Effector CD4-positive, alpha-beta T cell (primary cell): ENCODE measurements around the gene SST.
"Not testable (repeated sequence)": the region's sequence is repeated elsewhere in the genome, so short reads cannot be mapped to it uniquely, and the experiment has no call there.

Experiments used
- DNase-seq: peaks from one replicate; pipeline ENCODE4 v3.0.0-alpha.2; 2020

The SST gene

DNA sequence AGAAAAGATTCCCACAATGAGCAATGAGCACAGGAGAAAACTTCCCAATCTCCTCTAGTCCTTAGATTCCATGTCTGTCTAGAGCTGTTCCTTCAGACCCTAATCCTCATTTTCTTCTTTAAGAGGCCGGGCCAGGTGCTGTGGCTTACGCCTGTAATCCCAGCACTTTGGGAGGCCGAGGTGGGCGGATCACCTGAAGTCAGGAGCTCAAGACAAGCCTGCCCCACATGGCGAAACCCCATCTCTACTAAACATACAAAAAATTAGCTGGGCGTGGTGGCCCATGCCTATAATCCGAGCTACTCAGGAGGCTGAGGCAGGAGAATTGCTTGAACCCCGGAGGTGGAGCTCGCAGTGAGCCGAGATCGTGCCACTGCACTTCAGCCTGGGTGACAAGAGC is 11.6 kb upstream of the SST start:
- DNase-seq = not testable (repeated sequence)

DNA sequence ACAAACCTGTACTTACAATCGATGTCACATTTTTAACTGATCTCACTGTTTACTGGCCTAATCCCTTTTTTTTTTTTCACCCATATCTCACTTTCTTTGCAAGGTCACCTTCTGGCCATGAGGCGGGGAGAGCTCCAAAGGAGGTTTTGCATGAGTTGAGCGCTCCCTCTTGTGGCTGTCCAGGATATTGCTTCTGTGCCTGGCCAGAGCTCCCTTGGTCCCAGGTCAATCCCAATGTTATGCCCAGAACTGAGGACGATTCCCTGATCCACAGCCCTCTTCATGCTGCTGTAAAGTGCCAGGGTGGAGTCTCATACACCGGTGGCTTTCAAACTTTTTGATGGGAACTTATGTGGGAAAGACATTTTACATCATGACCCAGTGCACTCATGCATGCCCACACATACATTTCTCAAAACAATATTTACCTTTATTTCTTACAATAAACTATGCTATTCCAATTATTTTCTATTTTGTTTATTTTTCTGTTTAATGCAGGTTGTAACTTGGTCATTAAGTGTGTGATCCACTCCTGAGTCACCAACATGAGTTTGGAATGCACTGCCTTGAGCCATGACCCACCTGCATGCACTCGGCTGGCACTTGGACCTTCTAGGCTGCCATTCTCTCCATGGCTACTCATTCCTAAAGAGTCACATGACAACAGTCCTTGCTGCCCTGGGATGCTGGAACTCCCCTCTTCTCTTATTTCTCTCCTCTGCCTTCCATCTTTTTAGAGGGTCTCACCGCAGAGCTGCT is 9.6 kb upstream of the SST start:
- peak; percentile 53 for DNase-seq

- DNase-seq = no peak
Measured at GRCh38 chr3:187678726-187679268, 8.6 kb upstream of the SST start.

DNA sequence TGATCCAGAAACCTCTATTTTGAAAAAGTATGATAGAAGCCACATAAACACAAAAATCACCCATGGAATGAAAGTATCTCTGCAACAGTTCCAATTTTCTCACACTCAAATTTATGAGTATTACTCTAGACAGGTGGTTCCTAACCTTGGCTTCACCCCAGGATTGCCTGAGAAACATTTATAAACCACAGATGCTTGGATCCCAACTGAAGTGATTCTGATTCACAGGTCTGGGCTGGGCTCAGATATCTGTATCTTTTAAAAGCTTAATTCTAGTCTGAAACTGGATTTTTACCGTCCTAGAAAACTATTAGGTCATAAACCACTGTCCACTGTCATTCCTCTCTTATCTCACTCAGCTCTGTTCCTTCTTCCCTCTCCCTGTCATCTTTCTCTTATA is 7.4 kb upstream of the SST start:
- no peak for DNase-seq

- no peak for DNase-seq
Measured at GRCh38 chr3:187673012-187673411, 2.8 kb upstream of the SST start.

DNA sequence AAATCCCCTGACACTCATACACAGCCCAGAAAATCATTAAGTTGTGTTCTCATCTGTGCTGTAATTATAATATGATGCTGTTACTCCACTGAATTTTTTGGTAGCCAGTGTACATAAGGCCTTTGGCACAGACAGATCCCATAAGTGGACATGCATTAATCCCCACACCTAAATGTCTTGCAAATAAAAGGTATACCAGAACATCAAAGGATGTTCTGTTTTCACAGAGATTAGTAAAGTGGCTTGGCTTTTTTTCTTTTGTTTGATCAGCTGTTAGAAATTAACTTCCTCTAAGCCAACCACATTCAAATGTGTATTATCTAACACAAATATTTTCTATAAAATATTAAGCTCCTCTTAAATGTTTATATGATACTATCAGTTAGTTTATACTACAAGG is 2.7 kb downstream of the SST start:
- no peak for DNase-seq

- no peak for DNase-seq
Measured at GRCh38 chr3:187665764-187666402, 4.3 kb downstream of the SST start.

GRCh38 chr3:187665010-187665409 is 5.2 kb downstream of the SST start:
- no peak for DNase-seq

GRCh38 chr3:187662848-187663409 is 7.3 kb downstream of the SST start:
- no peak for DNase-seq

GRCh38 chr3:187661267-187661666 is 8.9 kb downstream of the SST start:
- DNase-seq = no peak

GRCh38 chr3:187651282-187651681 is 18.9 kb downstream of the SST start:
- no peak for DNase-seq

- DNase-seq = no peak
Measured at GRCh38 chr3:187648177-187648576, 22.0 kb downstream of the SST start.

GRCh38 chr3:187646906-187647660 is 23.1 kb downstream of the SST start:
- no peak for DNase-seq

- DNase-seq = not testable (repeated sequence)
Measured at GRCh38 chr3:187645379-187645778, 24.8 kb downstream of the SST start.

- no peak for DNase-seq
Measured at GRCh38 chr3:187642861-187643260, 27.3 kb downstream of the SST start.

DNA sequence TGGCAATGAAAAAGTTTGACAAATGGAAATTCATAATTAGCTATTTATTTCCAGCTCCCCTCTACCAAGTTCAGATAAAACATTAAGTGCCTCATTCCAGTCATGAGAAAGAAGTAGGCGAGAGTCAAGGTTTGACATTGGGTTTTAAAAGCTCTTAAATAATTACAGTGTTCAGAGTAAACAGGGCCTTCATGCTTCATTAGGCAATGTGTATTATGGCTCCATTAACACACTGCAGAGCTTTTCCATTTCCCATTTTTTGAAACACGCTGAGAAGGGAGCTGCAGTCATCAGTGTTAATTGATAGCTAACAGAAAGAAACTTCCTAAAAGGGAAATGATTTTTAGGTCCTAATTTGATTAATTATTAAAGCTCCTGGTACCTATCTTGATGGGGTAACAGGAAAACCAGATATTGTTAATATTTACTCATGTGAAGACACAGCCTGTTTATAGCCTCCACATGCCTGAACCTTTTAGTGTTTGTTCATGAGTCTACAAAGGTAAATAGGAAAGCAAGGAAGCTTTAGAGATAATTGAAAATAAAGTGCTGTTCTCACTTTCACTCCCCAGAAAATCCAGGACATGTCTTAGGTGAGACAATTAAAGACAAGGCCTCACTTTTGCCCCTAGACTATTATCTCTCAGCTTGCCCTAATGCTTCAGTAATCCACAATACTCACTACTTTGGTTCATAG is 28.7 kb downstream of the SST start:
- no peak for DNase-seq

GRCh38 chr3:187640569-187641059 is 29.6 kb downstream of the SST start:
- no peak for DNase-seq

DNA sequence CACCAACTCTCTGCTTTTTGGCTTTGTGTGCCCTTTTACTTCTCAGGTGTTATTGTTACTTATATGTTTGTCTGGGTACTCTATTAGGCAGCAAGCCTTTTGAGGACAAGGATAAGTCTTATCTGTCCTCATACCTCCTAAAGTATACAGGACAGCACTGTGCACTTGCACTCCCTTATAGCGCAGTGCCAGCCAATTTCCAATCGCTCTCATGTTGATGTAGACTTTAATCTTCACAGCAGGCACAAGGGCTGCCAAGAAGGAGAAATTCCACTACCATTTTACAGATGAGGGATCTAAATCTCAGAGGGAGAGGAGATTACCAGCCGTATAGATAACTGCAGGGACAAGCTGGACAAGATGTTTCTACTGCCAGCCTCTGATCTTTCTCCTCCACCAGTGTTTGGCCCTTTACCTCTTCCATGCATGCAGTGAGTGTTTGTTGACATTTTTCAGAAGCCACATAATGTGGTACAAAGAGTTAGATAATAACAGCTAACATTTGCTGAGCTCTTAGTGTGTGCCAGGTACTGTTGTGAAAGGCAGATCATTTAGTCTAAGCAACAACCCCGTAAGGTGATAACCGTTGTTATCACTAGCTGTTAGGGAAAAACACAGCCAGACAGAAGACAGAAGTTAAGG is 30.1 kb downstream of the SST start:
- no peak for DNase-seq

- no peak for DNase-seq
Measured at GRCh38 chr3:187636528-187636927, 33.7 kb downstream of the SST start.

- no peak for DNase-seq
Measured at GRCh38 chr3:187630404-187630803, 39.8 kb downstream of the SST start.

- DNase-seq = no peak
Measured at GRCh38 chr3:187629711-187630110, 40.5 kb downstream of the SST start.

DNA sequence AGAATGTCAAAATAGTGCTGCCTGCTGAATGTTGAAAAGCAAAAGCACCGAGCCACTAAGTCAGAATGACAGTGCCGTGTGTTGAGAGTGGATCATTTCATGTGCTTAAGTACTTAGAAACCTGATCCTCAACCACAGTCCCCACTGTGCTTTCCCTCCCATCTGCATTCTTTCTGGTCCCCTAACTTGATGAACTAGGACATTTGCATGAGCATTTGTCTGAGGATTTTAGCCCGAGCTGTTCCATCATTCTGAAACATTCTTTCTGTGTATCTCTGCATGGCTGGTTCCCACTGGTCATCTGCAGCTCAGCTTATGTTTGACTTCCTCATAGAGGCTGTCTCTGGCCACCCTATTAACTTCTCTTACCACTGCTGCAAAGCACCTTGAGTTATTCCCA is 42.0 kb downstream of the SST start:
- no peak for DNase-seq
